NCI-H510A treated with DMSO at 0.1 percent for 48 hours (cell line): ENCODE data around the gene MMP25.

Experiments
- DNase-seq: peaks from one replicate; lab custom pipeline; 2025; lab: John Stamatoyannopoulos, UW

MMP25 gene

GRCh38 chr16:3095869-3096268 lies 49.5 kb downstream of the MMP25 start:
- DNase-seq = no peak

DNA sequence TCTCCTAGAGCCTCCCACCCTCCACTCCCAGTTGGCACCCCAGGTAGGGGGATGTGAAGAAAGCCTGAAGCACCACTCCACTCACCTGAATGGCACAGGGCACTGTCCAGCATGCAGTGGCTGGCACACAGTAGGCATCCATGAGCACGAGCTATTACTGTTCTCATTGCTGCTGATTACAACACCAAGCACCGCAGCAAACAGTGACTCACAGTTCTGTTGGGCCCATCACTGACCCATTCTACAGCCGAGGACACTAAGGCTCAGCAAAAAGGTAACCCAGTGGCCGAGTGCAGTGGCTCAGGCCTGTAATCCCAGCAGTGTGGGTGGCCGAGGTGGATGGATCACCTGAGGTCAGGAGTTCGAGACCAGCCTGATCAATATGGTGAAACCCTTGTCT lies 50.0 kb downstream of the MMP25 start:
- DNase-seq = no peak

GRCh38 chr16:3097266-3097665 lies 50.9 kb downstream of the MMP25 start:
- DNase-seq = no peak

DNA sequence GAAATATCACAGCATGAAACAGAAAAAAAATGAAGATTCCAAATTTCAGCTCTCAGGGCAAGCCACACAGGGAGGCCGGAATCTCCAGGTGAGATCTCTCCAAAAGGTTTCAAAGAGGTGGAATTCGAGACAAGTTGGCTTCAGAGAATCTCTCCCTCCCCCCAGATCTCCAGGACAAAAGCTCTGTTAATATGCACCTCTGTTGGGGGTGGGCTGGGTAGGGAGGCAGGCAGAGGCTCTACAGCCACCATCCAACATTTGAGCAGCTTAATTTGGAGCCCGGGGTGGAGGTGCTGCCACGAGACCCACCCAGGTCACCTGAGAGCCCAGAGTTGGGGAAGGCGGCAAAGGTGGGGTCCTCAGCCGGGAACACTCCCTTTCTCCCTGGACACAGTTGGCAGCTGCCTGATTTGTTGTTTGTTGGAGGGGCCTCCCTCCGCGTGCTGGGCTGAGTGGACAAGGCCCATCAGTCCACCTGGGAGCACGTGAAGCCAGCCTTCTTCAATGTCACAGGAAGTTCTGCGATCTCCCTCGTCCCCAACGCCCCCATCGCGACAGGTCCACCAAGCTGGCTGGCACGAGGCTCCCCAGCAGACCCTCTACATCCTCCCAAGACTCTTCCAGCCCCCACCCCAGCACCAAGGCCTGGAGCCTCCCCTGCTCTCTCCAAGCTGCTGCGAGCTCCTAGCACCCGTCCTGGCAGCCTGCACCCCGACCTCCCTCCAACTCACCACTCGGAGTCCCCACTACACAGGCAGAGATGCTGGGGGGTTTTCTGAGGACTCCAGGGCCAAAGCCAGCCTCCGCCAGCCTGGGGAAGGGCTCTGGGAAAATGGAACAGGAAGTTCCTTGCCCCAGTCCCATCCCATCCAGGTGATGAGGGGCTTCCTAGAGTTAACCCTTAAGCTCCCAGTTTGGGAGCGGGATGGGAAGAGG lies 52.4 kb downstream of the MMP25 start, which contains the start of gene ZSCAN10:
TSS of gene ZSCAN10 (minus strand) at position 836 of the 936 bp plus-strand sequence. CDS start 6,357 bp downstream, outside the sequence.
- DNase-seq = no peak

- DNase-seq = no peak
Observed at GRCh38 chr16:3099395-3099731, 53.0 kb downstream of the MMP25 start.

GRCh38 chr16:3099732-3100499 lies 53.6 kb downstream of the MMP25 start:
- peak; percentile 31 for DNase-seq

- no peak for DNase-seq
Observed at GRCh38 chr16:3101018-3101840, 54.9 kb downstream of the MMP25 start.

GRCh38 chr16:3101841-3102470 lies 55.6 kb downstream of the MMP25 start:
- DNase-seq = no peak

DNA sequence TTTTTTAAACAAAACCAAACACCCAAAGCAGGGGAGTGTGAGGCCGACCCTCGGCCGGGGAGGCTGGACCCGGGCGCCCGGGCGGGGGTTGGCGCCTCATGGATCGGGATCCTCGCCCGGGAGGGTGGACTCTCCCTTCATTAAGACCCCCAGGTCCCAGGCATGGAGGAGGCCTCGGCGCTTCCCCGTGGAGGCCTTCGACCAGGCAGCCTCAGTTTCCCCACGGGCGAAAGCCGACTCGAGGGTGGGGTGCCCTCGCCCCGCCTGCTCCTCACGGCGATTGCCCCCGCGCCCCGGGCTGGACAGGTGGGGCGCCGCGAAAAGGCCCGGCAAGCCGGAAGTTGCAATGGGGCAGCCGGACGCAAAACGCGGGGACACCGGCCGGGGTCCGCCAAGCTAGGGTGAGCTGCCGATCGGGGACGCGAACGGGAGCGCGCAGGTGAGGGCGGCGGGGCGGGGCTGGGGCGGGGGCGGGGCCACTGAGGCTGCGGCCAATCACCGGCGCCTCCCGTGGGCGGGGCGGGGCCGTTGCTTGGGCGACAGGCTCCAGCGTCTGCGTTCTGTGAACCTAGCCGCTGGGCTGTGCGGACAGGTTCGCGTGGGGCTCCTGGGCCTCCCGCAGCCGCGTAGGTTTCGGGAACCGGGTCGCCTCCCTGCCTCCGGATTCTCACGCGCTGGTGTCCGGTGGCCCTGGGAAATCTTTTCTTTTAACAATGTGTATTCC lies 60.0 kb downstream of the MMP25 start:
- DNase-seq = peak; percentile 61
